ENCODE results near the gene CD6.

CD6 gene

DNA sequence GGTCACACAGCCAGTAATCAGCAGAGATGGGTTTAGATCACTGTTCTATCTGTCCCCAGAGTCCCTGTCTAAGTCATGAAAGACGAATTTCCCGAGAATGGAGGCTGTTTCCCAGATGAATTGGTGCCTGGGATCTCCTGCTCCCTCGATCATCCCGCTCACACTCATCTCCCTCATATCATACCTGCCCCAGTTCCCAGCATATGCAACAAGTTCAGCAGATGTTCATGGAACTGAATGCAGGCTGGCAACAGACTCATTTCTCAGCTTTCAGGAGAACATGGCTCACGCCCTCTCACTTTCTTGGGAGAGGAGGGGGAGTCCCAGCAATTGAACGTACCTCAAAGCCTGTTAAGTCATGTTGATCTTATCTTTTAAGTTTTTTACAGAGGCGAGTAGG lies 22.1 kb downstream of the CD6 start:
- no peak for DNase-seq (ENCODE audit: low read depth)
- TF ChIP-seq, protein P1, sequence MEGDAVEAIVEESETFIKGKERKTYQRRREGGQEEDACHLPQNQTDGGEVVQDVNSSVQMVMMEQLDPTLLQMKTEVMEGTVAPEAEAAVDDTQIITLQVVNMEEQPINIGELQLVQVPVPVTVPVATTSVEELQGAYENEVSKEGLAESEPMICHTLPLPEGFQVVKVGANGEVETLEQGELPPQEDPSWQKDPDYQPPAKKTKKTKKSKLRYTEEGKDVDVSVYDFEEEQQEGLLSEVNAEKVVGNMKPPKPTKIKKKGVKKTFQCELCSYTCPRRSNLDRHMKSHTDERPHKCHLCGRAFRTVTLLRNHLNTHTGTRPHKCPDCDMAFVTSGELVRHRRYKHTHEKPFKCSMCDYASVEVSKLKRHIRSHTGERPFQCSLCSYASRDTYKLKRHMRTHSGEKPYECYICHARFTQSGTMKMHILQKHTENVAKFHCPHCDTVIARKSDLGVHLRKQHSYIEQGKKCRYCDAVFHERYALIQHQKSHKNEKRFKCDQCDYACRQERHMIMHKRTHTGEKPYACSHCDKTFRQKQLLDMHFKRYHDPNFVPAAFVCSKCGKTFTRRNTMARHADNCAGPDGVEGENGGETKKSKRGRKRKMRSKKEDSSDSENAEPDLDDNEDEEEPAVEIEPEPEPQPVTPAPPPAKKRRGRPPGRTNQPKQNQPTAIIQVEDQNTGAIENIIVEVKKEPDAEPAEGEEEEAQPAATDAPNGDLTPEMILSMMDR (IDR thresholded peaks at IDR 0.05; ENCODE audit: control insufficient read depth, insufficient read depth, low read depth, low read length, missing control alignments): no peak
- no peak overlapping the region for H3K4me3 ChIP-seq (ENCODE audit: control insufficient read depth, low read depth, low read length)

DNA sequence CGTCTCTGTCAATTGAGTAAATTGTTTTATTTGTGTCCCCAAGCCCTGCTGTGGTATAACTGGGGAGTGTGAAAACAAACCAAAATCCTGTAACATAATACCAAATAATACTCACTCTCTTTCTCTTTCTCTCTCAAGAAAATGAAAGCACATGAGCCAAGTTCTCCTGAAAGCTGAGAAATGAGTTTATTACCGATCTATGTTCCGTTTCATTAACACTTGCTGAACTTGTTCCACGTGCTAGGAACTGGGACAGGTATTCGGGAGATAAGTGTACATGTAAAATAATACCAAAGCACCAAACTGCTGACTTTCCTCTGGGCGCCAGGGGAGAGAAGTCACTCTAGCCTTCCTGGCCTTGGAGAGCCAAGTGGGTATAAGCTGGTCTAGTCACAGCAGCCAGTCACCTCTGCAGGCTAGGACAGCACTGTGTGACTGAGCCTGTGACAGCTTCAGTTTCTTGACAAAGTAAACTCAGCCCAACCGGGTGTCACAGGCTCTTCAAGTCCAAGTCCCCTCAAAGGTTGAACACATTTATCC lies 23.1 kb downstream of the CD6 start:
- TF ChIP-seq, protein P1 (IDR thresholded peaks at IDR 0.05; ENCODE audit: control insufficient read depth, insufficient read depth, low read depth, low read length, missing control alignments): no peak
- no peak overlapping the region for H3K4me3 ChIP-seq (ENCODE audit: control insufficient read depth, low read depth, low read length)
- DNase-seq (ENCODE audit: low read depth): no peak

DNA sequence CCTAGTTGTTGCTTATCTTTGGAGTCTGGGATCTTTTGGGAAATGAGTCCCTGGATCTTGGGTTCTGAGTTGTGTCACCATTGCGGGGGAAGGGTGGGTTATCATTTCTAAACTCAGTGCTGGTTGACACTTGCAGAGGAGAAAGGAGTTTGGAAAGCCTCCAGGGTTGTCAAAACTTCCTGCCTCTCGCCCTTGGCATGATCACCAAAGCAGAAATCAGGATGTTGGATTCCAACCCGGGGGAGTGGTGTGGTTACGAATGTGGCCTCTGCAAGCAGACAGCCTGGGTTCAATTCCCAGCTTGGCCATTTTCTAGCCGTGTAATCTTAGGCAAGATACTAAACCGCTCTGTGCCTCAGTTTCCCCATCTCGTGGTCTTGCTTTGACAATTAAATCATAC lies 24.3 kb downstream of the CD6 start:
- TF ChIP-seq, protein P1 (IDR thresholded peaks at IDR 0.05; ENCODE audit: control insufficient read depth, insufficient read depth, low read depth, low read length, missing control alignments): no peak
- DNase-seq (ENCODE audit: low read depth): no peak
- H3K4me3 ChIP-seq (ENCODE audit: control insufficient read depth, low read depth, low read length): no peak overlapping the region

DNA sequence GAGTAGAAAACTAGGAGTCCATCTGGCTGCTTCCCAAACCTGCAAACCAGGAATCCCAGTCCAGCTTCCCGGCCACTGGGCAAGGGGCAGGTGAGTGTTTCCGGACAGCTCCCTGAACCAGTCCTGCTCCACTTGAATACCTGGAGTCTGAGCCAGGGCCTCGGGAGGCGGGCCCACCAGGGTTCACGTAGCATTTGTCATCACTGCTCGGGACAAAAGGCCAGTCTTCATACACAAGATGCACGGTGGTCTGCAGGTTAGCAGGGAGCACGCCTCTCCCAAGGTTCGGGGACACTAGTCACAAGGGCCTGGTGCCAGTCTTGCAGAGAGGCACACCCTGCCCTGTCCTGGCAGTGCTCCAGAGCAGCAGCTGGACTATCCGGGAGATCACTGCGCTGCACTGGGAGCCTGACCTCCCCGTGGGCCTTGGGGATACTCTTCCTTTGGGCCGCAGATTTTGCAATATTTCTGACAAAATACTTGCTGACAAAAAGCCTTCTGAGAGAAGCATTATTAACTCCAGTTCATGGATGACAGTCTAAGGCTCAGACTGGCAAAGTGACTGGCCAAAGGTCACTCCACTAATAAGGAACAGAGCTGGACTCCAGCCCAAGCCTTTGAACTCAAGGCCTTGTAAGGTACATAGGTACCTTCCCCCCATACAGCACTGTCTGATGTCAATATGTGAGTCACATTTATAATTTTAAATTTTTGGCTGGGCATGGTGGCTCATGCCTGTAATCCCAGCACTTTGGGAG lies 25.1 kb downstream of the CD6 start:
- no peak overlapping the region for H3K4me3 ChIP-seq (ENCODE audit: control insufficient read depth, low read depth, low read length)
- TF ChIP-seq, protein P1 (IDR thresholded peaks at IDR 0.05; ENCODE audit: control insufficient read depth, insufficient read depth, low read depth, low read length, missing control alignments): no peak
- no peak for DNase-seq (ENCODE audit: low read depth)

DNA sequence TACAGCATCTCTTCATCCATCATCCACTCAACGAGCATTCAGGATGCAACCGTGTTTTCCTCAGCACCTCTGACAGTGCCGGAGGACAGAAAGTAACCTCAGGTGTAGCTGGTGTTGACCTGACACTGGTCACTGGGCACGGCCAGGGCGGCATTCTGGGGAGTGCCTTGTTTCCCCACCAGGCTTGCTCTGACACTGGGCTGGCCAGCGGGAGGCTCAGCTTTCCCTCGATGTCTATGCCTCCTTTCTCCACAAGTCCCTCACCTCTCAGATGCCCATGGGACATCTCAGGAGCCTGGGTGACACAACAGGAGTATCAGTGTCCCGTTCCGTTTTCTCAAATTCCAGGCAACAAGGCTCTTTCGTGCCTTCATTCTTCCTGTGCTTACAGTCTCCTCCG lies 28.9 kb downstream of the CD6 start:
- no peak for DNase-seq (ENCODE audit: low read depth)
- TF ChIP-seq, protein P1 (IDR thresholded peaks at IDR 0.05; ENCODE audit: control insufficient read depth, insufficient read depth, low read depth, low read length, missing control alignments): no peak
- no peak overlapping the region for H3K4me3 ChIP-seq (ENCODE audit: control insufficient read depth, low read depth, low read length)

DNA sequence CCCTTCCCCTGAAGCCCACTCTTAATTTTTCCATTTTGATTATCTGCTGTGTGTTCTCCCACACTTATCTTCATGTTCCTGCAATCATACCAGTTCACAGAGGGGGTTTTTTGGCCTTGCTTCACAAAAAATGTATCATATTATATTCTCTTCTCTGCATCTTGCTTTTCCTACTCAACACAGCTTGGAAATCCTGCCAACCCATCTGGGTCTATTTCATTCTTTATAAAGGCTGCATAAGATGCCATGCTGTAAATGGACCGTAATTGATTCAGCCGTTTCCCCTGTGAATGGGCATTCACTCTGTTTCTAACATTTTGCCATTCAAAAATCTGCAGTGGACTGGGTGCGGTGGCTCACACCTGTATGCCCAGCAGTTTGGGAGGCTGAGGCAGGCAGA lies 30.5 kb downstream of the CD6 start:
- no peak overlapping the region for H3K4me3 ChIP-seq (ENCODE audit: control insufficient read depth, low read depth, low read length)
- TF ChIP-seq, protein P1 (IDR thresholded peaks at IDR 0.05; ENCODE audit: control insufficient read depth, insufficient read depth, low read depth, low read length, missing control alignments): no peak
- DNase-seq (ENCODE audit: low read depth): no peak

All from AG09309 (cell line).